Measurements from ENCODE around the gene CTNND2. TPM values are rescaled to one million over a fixed set of nuclear protein-coding genes. Genes with fewer than 3 reads are reported as not detected.

CTNND2 gene
- polyA plus RNA-seq, 1 donor from 2014 or later = 67.0 TPM

- no peak overlapping the region for H2AFZ ChIP-seq (ENCODE audit: low read depth, low read length)
- no peaks in the 10 kb centered on the region for H3K79me2 ChIP-seq (replicated peaks; ENCODE audit: insufficient read depth, low read length)
- no peaks in the 10 kb centered on the region for H3F3A ChIP-seq (ENCODE audit: insufficient read depth, low read length, poor library complexity, severe bottlenecking)
- H3K4me3 ChIP-seq (ENCODE audit: low read length) = no peak overlapping the region
- TF ChIP-seq, protein P1, sequence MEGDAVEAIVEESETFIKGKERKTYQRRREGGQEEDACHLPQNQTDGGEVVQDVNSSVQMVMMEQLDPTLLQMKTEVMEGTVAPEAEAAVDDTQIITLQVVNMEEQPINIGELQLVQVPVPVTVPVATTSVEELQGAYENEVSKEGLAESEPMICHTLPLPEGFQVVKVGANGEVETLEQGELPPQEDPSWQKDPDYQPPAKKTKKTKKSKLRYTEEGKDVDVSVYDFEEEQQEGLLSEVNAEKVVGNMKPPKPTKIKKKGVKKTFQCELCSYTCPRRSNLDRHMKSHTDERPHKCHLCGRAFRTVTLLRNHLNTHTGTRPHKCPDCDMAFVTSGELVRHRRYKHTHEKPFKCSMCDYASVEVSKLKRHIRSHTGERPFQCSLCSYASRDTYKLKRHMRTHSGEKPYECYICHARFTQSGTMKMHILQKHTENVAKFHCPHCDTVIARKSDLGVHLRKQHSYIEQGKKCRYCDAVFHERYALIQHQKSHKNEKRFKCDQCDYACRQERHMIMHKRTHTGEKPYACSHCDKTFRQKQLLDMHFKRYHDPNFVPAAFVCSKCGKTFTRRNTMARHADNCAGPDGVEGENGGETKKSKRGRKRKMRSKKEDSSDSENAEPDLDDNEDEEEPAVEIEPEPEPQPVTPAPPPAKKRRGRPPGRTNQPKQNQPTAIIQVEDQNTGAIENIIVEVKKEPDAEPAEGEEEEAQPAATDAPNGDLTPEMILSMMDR (IDR thresholded peaks at IDR 0.05; ENCODE audit: poor library complexity, severe bottlenecking) = no peak
- TF ChIP-seq, protein P2, sequence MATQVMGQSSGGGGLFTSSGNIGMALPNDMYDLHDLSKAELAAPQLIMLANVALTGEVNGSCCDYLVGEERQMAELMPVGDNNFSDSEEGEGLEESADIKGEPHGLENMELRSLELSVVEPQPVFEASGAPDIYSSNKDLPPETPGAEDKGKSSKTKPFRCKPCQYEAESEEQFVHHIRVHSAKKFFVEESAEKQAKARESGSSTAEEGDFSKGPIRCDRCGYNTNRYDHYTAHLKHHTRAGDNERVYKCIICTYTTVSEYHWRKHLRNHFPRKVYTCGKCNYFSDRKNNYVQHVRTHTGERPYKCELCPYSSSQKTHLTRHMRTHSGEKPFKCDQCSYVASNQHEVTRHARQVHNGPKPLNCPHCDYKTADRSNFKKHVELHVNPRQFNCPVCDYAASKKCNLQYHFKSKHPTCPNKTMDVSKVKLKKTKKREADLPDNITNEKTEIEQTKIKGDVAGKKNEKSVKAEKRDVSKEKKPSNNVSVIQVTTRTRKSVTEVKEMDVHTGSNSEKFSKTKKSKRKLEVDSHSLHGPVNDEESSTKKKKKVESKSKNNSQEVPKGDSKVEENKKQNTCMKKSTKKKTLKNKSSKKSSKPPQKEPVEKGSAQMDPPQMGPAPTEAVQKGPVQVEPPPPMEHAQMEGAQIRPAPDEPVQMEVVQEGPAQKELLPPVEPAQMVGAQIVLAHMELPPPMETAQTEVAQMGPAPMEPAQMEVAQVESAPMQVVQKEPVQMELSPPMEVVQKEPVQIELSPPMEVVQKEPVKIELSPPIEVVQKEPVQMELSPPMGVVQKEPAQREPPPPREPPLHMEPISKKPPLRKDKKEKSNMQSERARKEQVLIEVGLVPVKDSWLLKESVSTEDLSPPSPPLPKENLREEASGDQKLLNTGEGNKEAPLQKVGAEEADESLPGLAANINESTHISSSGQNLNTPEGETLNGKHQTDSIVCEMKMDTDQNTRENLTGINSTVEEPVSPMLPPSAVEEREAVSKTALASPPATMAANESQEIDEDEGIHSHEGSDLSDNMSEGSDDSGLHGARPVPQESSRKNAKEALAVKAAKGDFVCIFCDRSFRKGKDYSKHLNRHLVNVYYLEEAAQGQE (IDR thresholded peaks at IDR 0.05; ENCODE audit: borderline replicate concordance) = no peak
- TF ChIP-seq RAD21 (conservative IDR thresholded peaks at IDR 0.05) (no peak), EZH2 (IDR thresholded peaks at IDR 0.05; ENCODE audit: borderline replicate concordance, insufficient read depth, low read length, poor library complexity, severe bottlenecking) (no peak), SMC3 (conservative IDR thresholded peaks at IDR 0.05; ENCODE audit: poor library complexity) (no peak), TAF1 (IDR thresholded peaks at IDR 0.05; ENCODE audit: low read depth) (no peak), EP300 (conservative IDR thresholded peaks at IDR 0.05; ENCODE audit: poor library complexity, severe bottlenecking) (no peak), MXI1 (conservative IDR thresholded peaks at IDR 0.05; ENCODE audit: poor library complexity, severe bottlenecking) (no peak), POLR2AphosphoS5 (IDR thresholded peaks at IDR 0.05) (no peak)
- no peaks in the 10 kb centered on the region for H3K36me3 ChIP-seq (ENCODE audit: insufficient read depth, low read length)
- no peak overlapping the region for H3K4me2 ChIP-seq (ENCODE audit: low read length)
- no peak overlapping the region for H3K27ac ChIP-seq (ENCODE audit: low read length)
- no peaks in the 10 kb centered on the region for H3K27me3 ChIP-seq (ENCODE audit: insufficient read depth, low read depth, low read length)
- H3K9me2 ChIP-seq (ENCODE audit: insufficient read depth, low read length) = no peaks in the 10 kb centered on the region
- no peaks in the 10 kb centered on the region for H4K20me1 ChIP-seq (ENCODE audit: insufficient read depth)
- H3K9me3 ChIP-seq (ENCODE audit: low read length) = no peaks in the 10 kb centered on the region
- H3K9ac ChIP-seq (ENCODE audit: low read length) = no peak overlapping the region
These were observed 601.6 kb downstream of the CTNND2 start for GRCh38 chr5:11302663-11303062.

GRCh38 chr5:11301171-11301570, 603.1 kb downstream of the CTNND2 start:
- no peak for TF ChIP-seq MXI1 (conservative IDR thresholded peaks at IDR 0.05; ENCODE audit: poor library complexity, severe bottlenecking)
- TF ChIP-seq RAD21 (conservative IDR thresholded peaks at IDR 0.05) = no peak
- no peak for TF ChIP-seq EZH2 (IDR thresholded peaks at IDR 0.05; ENCODE audit: borderline replicate concordance, insufficient read depth, low read length, poor library complexity, severe bottlenecking)
- H3K9me2 ChIP-seq (ENCODE audit: insufficient read depth, low read length) = no peaks in the 10 kb centered on the region
- no peak overlapping the region for H3K9ac ChIP-seq (ENCODE audit: low read length)
- no peaks in the 10 kb centered on the region for H3K27me3 ChIP-seq (ENCODE audit: insufficient read depth, low read depth, low read length)
- no peak overlapping the region for H3K4me2 ChIP-seq (ENCODE audit: low read length)
- H3K79me2 ChIP-seq (replicated peaks; ENCODE audit: insufficient read depth, low read length) = no peaks in the 10 kb centered on the region
- no peaks in the 10 kb centered on the region for H3K9me3 ChIP-seq (ENCODE audit: low read length)
- no peaks in the 10 kb centered on the region for H3F3A ChIP-seq (ENCODE audit: insufficient read depth, low read length, poor library complexity, severe bottlenecking)
- H2AFZ ChIP-seq (ENCODE audit: low read depth, low read length) = no peak overlapping the region
- no peaks in the 10 kb centered on the region for H3K36me3 ChIP-seq (ENCODE audit: insufficient read depth, low read length)
- H3K4me3 ChIP-seq (ENCODE audit: low read length) = no peak overlapping the region
- H3K27ac ChIP-seq (ENCODE audit: low read length) = no peak overlapping the region
- H4K20me1 ChIP-seq (ENCODE audit: insufficient read depth) = no peaks in the 10 kb centered on the region
